Stimulated activated CD4-positive, alpha-beta T cell treated with anti-CD3 and anti-CD28 coated beads, Interleukin-1b, Interleukin-23, amount 100 ng/mL, for 48 hours (primary cell): Measurements from ENCODE around the gene ZBTB5.
"Not testable (repeated sequence)": the region's sequence is repeated elsewhere in the genome, so short reads cannot be mapped to it uniquely, and the experiment has no call there.

ENCODE experiments used
- DNase-seq: peaks from one replicate; pipeline ENCODE4 v3.0.0-alpha.2; 2020

ZBTB5 gene

GRCh38 chr9:37486256-37486615 is 21.0 kb upstream of the ZBTB5 start:
- no peak for DNase-seq

GRCh38 chr9:37485389-37486255 is 20.4 kb upstream of the ZBTB5 start, which contains the start of gene POLR1E:
Gene POLR1E, plus strand, starts transcription at chr9:37485948. Its CDS starts 100 bp downstream, at chr9:37486048.
- DNase-seq = peak; percentile 96

- DNase-seq = no peak
Measured at GRCh38 chr9:37480759-37481158, 15.5 kb upstream of the ZBTB5 start.

- DNase-seq = not testable (repeated sequence)
Measured at GRCh38 chr9:37477987-37478619, 12.9 kb upstream of the ZBTB5 start.

- DNase-seq = not testable (repeated sequence)
Measured at GRCh38 chr9:37477443-37477842, 12.2 kb upstream of the ZBTB5 start.

GRCh38 chr9:37476930-37477329 is 11.7 kb upstream of the ZBTB5 start:
- no peak for DNase-seq

GRCh38 chr9:37474438-37474837 is 9.2 kb upstream of the ZBTB5 start:
- no peak for DNase-seq

- DNase-seq = not testable (repeated sequence)
Measured at GRCh38 chr9:37473982-37474381, 8.7 kb upstream of the ZBTB5 start.

- no peak for DNase-seq
Measured at GRCh38 chr9:37471942-37472684, 6.9 kb upstream of the ZBTB5 start.

- DNase-seq = no peak
Measured at GRCh38 chr9:37468620-37469019, 3.4 kb upstream of the ZBTB5 start.

- DNase-seq = not testable (repeated sequence)
Measured at GRCh38 chr9:37467530-37467929, 2.3 kb upstream of the ZBTB5 start.

- peak; percentile 43 for DNase-seq
Measured at GRCh38 chr9:37466037-37466709, 923 bp upstream of the ZBTB5 start.

- DNase-seq = peak; percentile 69
Measured at GRCh38 chr9:37464426-37465248, 613 bp downstream of the ZBTB5 start.

- DNase-seq = no peak
Measured at GRCh38 chr9:37464006-37464405, 1.2 kb downstream of the ZBTB5 start.

- no peak for DNase-seq
Measured at GRCh38 chr9:37456817-37457216, 8.4 kb downstream of the ZBTB5 start.

- no peak for DNase-seq
Measured at GRCh38 chr9:37455884-37456647, 9.2 kb downstream of the ZBTB5 start.

- no peak for DNase-seq
Measured at GRCh38 chr9:37454238-37454637, 11.0 kb downstream of the ZBTB5 start.

- no peak for DNase-seq
Measured at GRCh38 chr9:37453827-37454226, 11.4 kb downstream of the ZBTB5 start.

GRCh38 chr9:37452611-37453010 is 12.6 kb downstream of the ZBTB5 start:
- DNase-seq = no peak

GRCh38 chr9:37451628-37452027 is 13.6 kb downstream of the ZBTB5 start:
- no peak for DNase-seq
